ENCODE measurements around the gene PCNT.
"Not testable (repeated sequence)": the region's sequence is repeated elsewhere in the genome, so short reads cannot be mapped to it uniquely, and the experiment has no call there.

The PCNT gene

DNA sequence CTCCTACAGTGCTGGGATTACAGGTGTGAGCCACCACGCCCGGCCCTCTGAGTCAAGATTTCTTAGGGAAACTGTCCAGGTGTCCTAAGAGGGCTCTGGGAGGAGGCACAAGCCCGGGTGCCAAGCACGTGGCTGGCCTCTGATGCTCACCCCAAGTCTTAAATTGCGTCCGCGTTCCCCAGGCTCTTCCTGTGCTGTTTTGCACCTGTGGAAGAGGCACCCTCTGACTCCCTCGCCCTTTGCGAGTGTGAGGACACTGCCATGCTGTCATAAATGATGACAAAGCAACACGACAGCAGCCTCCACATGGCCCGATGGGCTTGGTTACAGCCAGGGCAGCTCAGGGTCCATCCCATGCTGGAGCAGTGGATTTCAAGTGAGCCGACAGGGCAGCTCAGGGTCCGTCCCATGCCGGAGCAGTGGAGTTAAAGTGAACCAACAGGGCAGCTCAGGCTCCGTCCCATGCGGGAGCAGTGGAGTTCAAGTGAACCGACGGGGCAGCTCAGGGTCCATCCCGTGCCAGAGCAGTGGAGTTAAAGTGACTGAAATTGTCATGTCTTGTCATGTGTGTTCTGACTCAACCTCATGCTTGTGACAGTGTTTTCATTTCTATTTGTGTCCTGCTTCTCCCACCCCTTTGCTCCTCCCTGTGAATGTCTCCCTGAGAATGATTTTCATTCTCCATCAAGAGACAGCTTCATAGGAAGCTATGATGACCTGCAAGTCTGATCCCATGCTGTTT is 33.9 kb downstream of the PCNT start:
- no peak for DNase-seq

DNA sequence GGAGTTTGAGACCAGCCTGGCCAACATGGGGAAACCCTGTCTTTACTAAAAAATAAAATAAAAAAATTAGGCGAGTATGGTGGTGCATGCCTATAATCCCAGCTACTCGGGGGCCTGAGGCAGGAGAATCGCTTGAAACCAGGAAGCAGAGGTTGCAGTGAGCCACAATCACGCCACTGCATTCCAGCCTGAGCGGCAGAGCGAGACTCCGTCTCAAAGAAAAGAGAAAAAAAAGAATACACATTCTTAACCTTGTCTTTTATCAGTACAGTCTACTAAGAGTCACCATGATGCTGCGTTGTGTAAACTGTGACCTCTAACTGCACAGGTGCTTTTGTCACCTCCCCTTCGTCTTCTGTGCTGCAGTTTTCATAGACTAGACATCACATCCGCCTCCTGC is 37.2 kb downstream of the PCNT start:
- no peak for DNase-seq

DNA sequence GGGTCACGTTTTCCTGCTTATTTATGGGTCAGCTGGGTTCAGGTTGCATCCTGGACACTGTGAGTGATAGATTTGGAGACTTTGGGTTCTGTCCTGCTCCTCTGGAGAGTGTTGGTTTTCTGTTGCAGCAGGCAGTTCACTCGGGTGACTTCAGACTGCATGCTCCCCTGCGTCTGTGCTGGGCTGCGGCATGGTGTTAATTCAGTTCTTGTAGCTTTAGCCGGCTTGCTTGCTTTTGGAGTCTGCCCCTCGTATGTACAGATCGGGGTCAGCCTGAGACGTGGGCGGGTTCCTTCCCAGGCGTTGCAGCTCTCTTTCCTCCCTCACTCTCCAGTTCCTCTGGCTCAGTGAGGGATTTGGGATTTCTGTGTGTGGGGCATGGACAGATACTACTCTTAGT is 38.0 kb downstream of the PCNT start:
- DNase-seq = no peak

- DNase-seq = no peak
These were observed 39.0 kb downstream of the PCNT start for GRCh38 chr21:46362946-46363345.

DNA sequence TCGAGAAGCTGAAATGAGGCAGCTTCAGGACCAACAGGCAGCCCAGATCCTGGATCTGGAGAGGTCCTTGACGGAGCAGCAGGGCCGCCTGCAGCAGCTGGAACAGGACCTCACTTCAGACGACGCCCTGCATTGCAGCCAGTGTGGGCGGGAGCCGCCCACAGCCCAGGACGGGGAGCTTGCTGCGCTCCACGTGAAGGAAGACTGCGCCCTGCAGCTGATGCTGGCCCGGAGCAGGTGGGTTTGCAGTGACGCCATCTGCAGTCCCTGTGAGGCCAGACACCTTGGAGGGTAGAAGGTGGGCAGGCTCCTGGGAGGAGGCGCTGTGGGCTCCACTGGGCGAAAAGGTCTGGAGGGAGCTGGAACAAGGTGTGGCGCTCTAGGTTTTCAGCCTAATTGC is 39.7 kb downstream of the PCNT start:
- DNase-seq = no peak

DNA sequence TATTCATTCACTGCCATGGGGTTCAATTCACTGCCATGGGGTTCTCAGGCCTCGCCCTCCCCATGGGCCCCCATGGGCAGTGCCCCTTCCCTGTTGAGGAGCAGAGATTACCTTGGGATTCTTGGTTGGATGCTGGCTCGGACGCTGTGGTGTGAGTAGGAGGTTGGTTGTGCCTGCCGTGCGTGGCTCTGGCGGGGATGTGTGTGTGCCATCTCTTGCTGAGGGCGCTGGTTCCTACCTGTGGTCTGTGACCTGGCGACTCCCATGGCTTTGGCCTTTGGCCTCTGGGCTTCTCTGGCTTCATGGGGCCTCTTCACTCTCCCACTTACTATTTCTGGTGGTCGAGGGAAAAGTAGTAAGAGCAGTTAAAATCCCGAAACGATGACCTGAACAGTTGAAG is 42.1 kb downstream of the PCNT start:
- DNase-seq = no peak

DNA sequence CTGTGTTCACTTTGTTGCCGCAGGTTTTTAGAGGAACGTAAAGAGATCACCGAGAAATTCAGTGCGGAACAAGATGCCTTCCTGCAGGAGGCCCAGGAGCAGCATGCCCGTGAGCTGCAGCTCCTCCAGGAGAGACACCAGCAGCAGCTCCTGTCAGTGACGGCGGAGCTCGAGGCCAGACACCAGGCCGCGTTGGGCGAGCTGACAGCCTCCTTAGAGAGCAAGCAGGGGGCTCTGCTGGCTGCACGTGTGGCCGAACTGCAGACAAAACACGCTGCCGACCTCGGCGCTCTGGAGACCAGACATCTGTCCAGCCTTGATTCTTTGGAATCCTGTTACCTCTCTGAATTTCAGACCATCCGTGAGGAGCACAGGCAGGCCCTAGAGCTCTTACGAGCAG is 42.6 kb downstream of the PCNT start:
- DNase-seq = no peak

GRCh38 chr21:46366966-46367365 is 43.0 kb downstream of the PCNT start:
- DNase-seq = no peak

- DNase-seq = no peak
These were observed 44.8 kb downstream of the PCNT start for GRCh38 chr21:46368533-46369285.

DNA sequence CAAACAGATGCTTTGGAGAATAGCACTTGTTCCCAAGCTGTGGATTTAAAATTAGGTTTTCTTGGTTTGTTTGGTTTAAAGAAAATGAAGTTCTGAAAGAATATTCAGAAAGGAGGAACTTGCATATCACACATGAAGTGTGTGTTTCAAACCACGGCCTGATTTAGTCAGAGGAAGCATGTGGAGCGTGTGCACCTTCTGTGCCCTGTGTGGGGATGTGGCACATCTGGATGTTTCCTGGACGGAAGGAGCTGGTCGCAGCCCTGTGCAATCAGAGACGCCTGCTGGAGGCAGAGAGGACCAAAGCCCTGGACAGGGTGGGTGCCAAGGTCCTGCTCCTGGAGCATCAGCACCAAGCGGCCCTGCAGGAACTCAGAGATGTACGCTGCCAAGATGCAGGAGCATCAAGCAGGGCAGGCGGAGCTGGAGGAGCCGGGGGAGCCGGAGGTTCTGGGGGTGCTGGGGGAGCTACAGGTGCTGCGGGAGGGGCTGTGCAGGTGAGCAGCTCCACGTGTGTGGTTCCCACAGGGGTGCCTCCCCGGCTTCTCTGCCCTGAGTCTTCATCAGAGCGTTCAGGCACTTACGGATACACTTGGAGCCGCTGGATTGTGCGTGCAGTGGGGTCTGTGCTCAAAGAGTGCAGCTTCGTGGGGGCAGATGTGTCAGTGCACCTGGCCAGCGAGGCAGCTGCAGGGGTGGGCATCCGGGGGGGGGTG is 45.7 kb downstream of the PCNT start:
- no peak for DNase-seq

- no peak for DNase-seq
These were observed 47.5 kb downstream of the PCNT start for GRCh38 chr21:46371204-46372013.

- DNase-seq = no peak
These were observed 48.1 kb downstream of the PCNT start for GRCh38 chr21:46372014-46372485.

DNA sequence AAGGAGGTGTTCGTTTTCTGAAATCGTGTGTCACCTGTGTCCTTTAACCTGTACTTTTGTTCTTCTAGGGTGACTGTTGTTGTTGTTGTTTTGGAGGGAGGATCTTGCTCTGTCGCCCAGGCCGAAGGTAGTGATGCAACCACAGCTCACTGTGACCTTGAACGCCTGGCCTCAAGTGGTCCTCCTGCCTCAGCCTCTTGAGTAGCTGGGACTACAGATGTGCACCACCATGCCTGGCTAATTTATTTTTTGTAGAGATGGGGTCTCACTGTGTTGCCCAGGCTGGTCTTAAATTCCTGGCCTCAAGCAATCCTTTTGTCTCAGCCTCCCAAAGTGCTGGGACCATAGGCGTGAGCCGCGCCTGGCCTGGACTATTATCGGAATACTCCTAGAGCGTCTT is 49.0 kb downstream of the PCNT start:
- DNase-seq = not testable (repeated sequence)

- peak; percentile 8 for DNase-seq
These were observed 50.9 kb downstream of the PCNT start for GRCh38 chr21:46374761-46375389.

GRCh38 chr21:46375560-46376230 is 51.7 kb downstream of the PCNT start:
- no peak for DNase-seq

DNA sequence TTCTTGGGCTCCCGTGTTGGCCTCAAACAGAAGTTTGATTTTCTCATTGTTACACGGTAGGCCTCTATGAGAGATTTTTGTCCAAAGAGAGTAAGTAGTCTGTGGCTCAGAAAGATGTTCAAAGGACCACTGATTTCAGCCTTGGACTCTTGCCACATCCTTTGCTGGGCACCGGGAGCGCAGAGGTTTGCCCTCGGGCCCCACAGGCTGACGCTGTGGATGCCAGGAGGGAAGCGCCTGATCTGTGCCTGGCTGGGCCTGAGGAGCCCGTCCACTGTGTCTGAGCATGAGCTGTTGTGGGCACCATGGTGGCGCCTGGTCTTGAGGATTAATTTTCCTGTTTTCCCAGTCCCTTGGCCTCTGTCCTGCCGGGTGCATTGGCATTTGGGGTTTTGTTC is 52.3 kb downstream of the PCNT start:
- no peak for DNase-seq

DNA sequence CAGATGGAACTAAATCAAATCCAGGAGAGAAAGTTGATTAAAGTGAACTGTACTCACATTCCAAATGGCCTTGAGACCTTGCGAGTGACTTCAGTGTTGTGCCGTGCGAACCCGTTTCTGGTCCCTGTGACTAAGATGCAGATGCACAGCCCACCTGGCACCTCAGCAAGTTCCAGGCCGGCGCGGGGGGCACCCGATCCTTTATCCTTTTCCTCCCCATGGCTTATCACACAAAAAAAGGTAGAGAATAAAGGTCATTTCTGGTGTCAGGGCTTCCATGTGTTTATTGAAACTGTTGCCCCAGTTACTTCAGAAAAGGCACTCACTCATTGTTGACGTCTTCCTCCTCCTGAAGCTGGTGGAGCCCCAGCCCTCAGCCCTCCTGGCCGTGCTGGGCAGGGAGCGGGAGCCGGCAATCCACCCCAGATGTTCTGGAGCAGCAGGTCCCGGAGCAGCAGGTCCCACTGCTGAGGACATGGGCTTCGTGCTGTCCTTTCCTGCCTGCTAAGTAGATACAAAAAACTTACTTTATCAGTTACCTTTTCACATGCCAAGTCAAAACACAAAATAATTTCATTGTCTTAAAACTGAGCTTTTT is 53.0 kb downstream of the PCNT start:
- no peak for DNase-seq

DNA sequence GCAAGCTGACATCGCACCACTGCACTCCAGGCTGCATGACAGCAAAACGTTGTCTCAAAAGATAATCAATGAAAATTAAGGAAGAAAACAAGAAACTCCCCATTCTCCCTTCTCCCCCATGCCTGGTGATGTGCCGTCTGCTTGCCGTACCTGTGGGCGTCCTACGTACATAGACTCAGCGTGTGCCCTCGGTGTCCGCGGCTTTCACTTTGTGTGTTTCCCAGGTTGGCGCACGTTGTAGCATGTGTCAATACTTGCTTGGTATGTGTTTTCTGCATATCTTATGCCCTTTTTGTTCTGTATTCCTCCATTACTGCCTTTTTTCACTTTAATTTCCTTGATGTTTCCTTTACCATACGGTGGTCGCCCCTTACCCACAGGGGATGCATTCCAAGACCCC is 53.8 kb downstream of the PCNT start:
- no peak for DNase-seq

- no peak for DNase-seq
These were observed 55.1 kb downstream of the PCNT start for GRCh38 chr21:46379105-46379504.

- DNase-seq = no peak
These were observed 55.7 kb downstream of the PCNT start for GRCh38 chr21:46379691-46380090.

- DNase-seq = no peak
These were observed 57.6 kb downstream of the PCNT start for GRCh38 chr21:46381541-46381940.
